Measurements from ENCODE around the gene LAG3.

LAG3 gene

GRCh38 chr12:6772331-6772695 is at the start of gene LAG3:
LAG3 (plus strand) TSS chr12:6772520; CDS start chr12:6772853, 333 bp downstream.
- no peak for DNase-seq (ENCODE audit: low read depth)
- H3K4me3 ChIP-seq (ENCODE audit: low read length) = no peak within 1 kb of the TSS
- no peak for TF ChIP-seq CTCF (conservative IDR thresholded peaks at IDR 0.05; ENCODE audit: low read length)

- no peak overlapping the region for H3K4me3 ChIP-seq (ENCODE audit: low read length)
- DNase-seq (ENCODE audit: low read depth) = no peak
- TF ChIP-seq CTCF (conservative IDR thresholded peaks at IDR 0.05; ENCODE audit: low read length) = no peak
These were observed 49.5 kb upstream of the LAG3 start for GRCh38 chr12:6722863-6723262.

GRCh38 chr12:6723607-6724408 is 48.5 kb upstream of the LAG3 start, which contains the start of gene COPS7A:
COPS7A (plus strand) TSS chr12:6724046; CDS start chr12:6724657, 611 bp downstream.
- peak within 1 kb of the TSS; percentile 84 for H3K4me3 ChIP-seq (ENCODE audit: low read length)
- no peak for TF ChIP-seq CTCF (conservative IDR thresholded peaks at IDR 0.05; ENCODE audit: low read length)
- peak; percentile 96 for DNase-seq (ENCODE audit: low read depth)

- no peak for DNase-seq (ENCODE audit: low read depth)
- no peak for TF ChIP-seq CTCF (conservative IDR thresholded peaks at IDR 0.05; ENCODE audit: low read length)
- H3K4me3 ChIP-seq (ENCODE audit: low read length) = peak overlapping the region; percentile 84
These were observed 47.9 kb upstream of the LAG3 start for GRCh38 chr12:6724409-6724797.

- TF ChIP-seq CTCF (conservative IDR thresholded peaks at IDR 0.05; ENCODE audit: low read length) = no peak
- DNase-seq (ENCODE audit: low read depth) = no peak
- no peak overlapping the region for H3K4me3 ChIP-seq (ENCODE audit: low read length)
These were observed 47.0 kb upstream of the LAG3 start for GRCh38 chr12:6725350-6725749.

GRCh38 chr12:6729186-6729585 is 43.1 kb upstream of the LAG3 start:
- TF ChIP-seq CTCF (conservative IDR thresholded peaks at IDR 0.05; ENCODE audit: low read length) = no peak
- no peak overlapping the region for H3K4me3 ChIP-seq (ENCODE audit: low read length)
- DNase-seq (ENCODE audit: low read depth) = no peak

GRCh38 chr12:6730169-6730568 is 42.2 kb upstream of the LAG3 start:
- DNase-seq (ENCODE audit: low read depth) = no peak
- TF ChIP-seq CTCF (conservative IDR thresholded peaks at IDR 0.05; ENCODE audit: low read length) = no peak
- H3K4me3 ChIP-seq (ENCODE audit: low read length) = no peak overlapping the region
